Smooth muscle cell (in vitro differentiated cells): ENCODE results near the gene CENPP. TPM values are rescaled to one million over a fixed set of nuclear protein-coding genes. Genes with fewer than 3 reads are reported as not detected.

Experiments
- DNase-seq: peaks from one replicate; lab custom pipeline; 2025; ENCODE audit not compliant: unreplicated experiment; lab: John Stamatoyannopoulos, UW
- H2AFZ ChIP-seq: fragments of 200-600 bp; sonication (generic); 2 replicates; pipeline ENCODE4 v1.6.0; 2016; ENCODE audit warnings: antibody characterized with exemption, low read depth, mild to moderate bottlenecking
- H3F3A ChIP-seq: fragments of 200-600 bp; sonication (generic); 2 replicates; pipeline ENCODE4 v1.6.0; 2017; ENCODE audit warnings: antibody characterized with exemption, low read depth
- H3K27ac ChIP-seq: fragments of 200-600 bp; sonication (generic); 2 replicates; pipeline ENCODE4 v1.5.1; 2016; ENCODE audit warnings: low read depth, mild to moderate bottlenecking
- H3K27me3 ChIP-seq: fragments of 200-600 bp; sonication (generic); 2 replicates; pipeline ENCODE4 v1.6.1; 2016; ENCODE audit warnings: low read depth, mild to moderate bottlenecking
- H3K36me3 ChIP-seq: fragments of 200-600 bp; sonication (generic); 2 replicates; pipeline ENCODE4 v1.5.1; 2016; ENCODE audit warnings: low read depth
- H3K4me1 ChIP-seq: fragments of 200-600 bp; sonication (generic); 2 replicates; pipeline ENCODE4 v1.5.1; 2016; ENCODE audit warnings: low read depth
- H3K4me2 ChIP-seq: fragments of 200-600 bp; sonication (generic); 2 replicates; pipeline ENCODE4 v1.6.0; 2016; ENCODE audit warnings: mild to moderate bottlenecking
- H3K4me3 ChIP-seq: fragments of 200-600 bp; sonication (generic); 2 replicates; pipeline ENCODE4 v1.5.1; 2016; ENCODE audit warnings: mild to moderate bottlenecking
- H3K79me2 ChIP-seq: fragments of 200-600 bp; sonication (generic); 2 replicates; pipeline ENCODE4 v1.6.0; 2016; ENCODE audit warnings: low read depth, mild to moderate bottlenecking
- H3K9ac ChIP-seq: fragments of 200-600 bp; sonication (generic); 2 replicates; pipeline ENCODE4 v1.6.0; 2016; ENCODE audit warnings: low read depth
- H3K9me3 ChIP-seq: fragments of 200-600 bp; sonication (generic); replicated peaks from 2 replicates; pipeline ENCODE4 v1.5.1; 2016; ENCODE audit warnings: low read depth
- H4K20me1 ChIP-seq: fragments of 200-600 bp; sonication (generic); 2 replicates; pipeline ENCODE4 v1.6.0; 2016; ENCODE audit warnings: low read depth
- WGBS: methylation state at CpG from one replicate; pipeline ENCODE4 v1.1.7; 2016; ENCODE audit warnings: low lambda C conversion rate; 5-methylcytosine and 5-hydroxymethylcytosine counted together
- polyA plus RNA-seq: library from polyadenylated mRNA; unstranded; fragments of >200 nt; fragmentation: Nextera tagmentation; extraction: Ambion mirVana; gene quantifications from 2 replicates; pipeline ENCODE4 v1.2.1, GENCODE V29; 2016
- total RNA-seq: library from RNA; depleted of rRNA; stranded (reverse); fragments of >200 nt; gene quantifications from 2 replicates; pipeline ENCODE4 v1.2.3, GENCODE V29; 2014
- TF ChIP-seq, protein P1 (sequence below): fragments of 200-600 bp; sonication (generic); IDR thresholded peaks from 2 replicates; pipeline ENCODE4 v1.5.1; 2017; ENCODE audit warnings: borderline replicate concordance, mild to moderate bottlenecking, antibody characterized with exemption; ENCODE audit not compliant: insufficient read depth, poor library complexity, severe bottlenecking

CENPP gene
- total and polyA plus RNA-seq, 2 experiments from 2014 or later: 4.2 to 17.5 TPM

DNA sequence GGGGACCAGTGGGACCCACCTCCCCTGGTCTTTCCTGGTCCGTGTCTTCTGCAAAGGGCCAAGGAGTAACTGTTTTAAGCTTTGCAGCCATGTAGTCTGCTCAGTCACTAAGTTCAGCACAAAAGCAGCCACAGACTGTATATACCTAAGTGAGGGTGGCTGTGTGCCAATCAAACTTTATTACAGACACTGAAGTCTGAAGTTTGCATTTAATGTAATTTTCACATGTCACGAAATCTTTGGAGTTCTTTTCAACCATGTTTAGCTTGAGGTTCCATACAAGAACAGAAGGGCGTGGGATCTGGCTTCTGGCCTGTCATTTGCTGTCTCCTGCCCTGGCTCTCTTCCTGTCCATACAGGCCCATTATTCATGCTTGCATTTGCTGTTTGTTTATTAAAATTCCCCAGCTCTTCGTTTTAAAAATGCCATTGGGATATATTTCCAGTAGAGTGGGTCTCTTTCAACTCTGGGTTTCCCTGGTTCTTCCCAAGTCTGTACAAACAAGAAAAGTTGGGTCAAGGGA lies 274.2 kb downstream of the CENPP start:
- no peak overlapping the region for H3K9ac ChIP-seq
- H2AFZ ChIP-seq: no peak overlapping the region
- no peaks in the 10 kb centered on the region for H3K9me3 ChIP-seq
- H3K4me3 ChIP-seq: no peak overlapping the region
- peak overlapping the region; percentile 58 for H3K4me2 ChIP-seq
- no peaks in the 10 kb centered on the region for H4K20me1 ChIP-seq
- no peaks in the 10 kb centered on the region for H3K79me2 ChIP-seq
- peaks cover 5% of the 10 kb centered on the region for H3F3A ChIP-seq
- WGBS: 72% methylated on average over 4 of the region's 4 CpGs
- H3K36me3 ChIP-seq: peaks cover under 1% of the 10 kb centered on the region
- peaks cover 11% of the 10 kb centered on the region for H3K4me1 ChIP-seq
- peak overlapping the region; percentile 85 for H3K27ac ChIP-seq
- no peaks in the 10 kb centered on the region for H3K27me3 ChIP-seq
- no peak for DNase-seq
- TF ChIP-seq, protein P1, sequence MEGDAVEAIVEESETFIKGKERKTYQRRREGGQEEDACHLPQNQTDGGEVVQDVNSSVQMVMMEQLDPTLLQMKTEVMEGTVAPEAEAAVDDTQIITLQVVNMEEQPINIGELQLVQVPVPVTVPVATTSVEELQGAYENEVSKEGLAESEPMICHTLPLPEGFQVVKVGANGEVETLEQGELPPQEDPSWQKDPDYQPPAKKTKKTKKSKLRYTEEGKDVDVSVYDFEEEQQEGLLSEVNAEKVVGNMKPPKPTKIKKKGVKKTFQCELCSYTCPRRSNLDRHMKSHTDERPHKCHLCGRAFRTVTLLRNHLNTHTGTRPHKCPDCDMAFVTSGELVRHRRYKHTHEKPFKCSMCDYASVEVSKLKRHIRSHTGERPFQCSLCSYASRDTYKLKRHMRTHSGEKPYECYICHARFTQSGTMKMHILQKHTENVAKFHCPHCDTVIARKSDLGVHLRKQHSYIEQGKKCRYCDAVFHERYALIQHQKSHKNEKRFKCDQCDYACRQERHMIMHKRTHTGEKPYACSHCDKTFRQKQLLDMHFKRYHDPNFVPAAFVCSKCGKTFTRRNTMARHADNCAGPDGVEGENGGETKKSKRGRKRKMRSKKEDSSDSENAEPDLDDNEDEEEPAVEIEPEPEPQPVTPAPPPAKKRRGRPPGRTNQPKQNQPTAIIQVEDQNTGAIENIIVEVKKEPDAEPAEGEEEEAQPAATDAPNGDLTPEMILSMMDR: no peak

DNA sequence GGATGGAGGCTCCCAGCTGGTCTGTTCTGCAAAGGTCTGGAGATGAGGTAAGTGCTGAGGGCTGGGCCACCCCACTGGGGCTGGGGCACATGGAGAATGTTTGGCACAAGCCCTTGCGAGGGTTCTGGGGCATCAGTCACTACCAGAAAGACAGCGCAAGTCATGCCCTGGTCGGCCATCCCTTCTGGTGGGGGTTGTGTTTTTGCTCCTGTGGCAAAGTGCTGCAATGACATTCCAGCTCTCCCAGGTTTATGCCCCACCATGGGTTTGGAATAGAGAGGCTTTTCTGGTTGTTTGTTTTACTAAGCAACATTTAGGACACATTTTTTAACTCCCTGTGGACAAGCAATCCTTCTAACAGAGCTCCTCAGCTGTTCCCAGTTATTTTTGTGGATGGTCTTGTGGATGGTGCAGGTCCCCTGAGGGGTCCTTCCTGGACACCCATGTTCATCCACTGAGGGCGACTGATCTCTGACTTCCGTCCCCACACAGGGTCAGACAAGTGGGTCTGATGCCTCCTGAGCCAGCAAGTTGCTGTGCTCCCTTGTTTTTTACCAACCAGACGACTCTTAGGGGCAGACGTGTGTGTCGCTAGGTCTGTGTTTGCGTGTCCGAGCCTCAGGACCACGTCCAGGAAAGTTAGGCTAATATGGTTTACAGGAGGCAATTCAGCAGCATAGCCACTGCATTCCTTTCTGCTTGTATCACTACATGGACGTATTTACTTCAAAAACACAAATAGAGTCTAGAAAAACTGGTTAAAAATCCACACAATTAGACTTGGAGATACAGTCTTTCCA lies 274.9 kb downstream of the CENPP start:
- no peak overlapping the region for H3K4me3 ChIP-seq
- H3K27me3 ChIP-seq: no peaks in the 10 kb centered on the region
- peak overlapping the region; percentile 42 for H3K9ac ChIP-seq
- H3K36me3 ChIP-seq: peaks cover 4% of the 10 kb centered on the region
- WGBS: 41% methylated on average over 12 of the region's 12 CpGs
- no peaks in the 10 kb centered on the region for H3K79me2 ChIP-seq
- no peaks in the 10 kb centered on the region for H3K9me3 ChIP-seq
- peaks cover 5% of the 10 kb centered on the region for H3F3A ChIP-seq
- H3K4me2 ChIP-seq: peak overlapping the region; percentile 58
- H3K4me1 ChIP-seq: peaks cover 11% of the 10 kb centered on the region
- no peak for DNase-seq
- no peak overlapping the region for H2AFZ ChIP-seq
- no peaks in the 10 kb centered on the region for H4K20me1 ChIP-seq
- peak overlapping the region; percentile 85 for H3K27ac ChIP-seq
- TF ChIP-seq, protein P1: no peak

- Histone ChIP-seq H3K27ac (peak overlapping the region; percentile 85), H3K79me2 (peaks cover 4% of the 10 kb centered on the region), H3K4me3 (no peak overlapping the region), H4K20me1 (no peaks in the 10 kb centered on the region), H3F3A (peaks cover 5% of the 10 kb centered on the region), H3K4me1 (peaks cover 11% of the 10 kb centered on the region), H3K9ac (peak overlapping the region; percentile 40), H3K4me2 (peak overlapping the region; percentile 58), H3K9me3 (no peaks in the 10 kb centered on the region), H2AFZ (no peak overlapping the region), H3K27me3 (no peaks in the 10 kb centered on the region), H3K36me3 (peaks cover 4% of the 10 kb centered on the region)
- WGBS: 90% methylated on average over 12 of the region's 12 CpGs
- TF ChIP-seq, protein P1: no peak
- DNase-seq: no peak
Measured at GRCh38 chr9:92601451-92601850, 275.7 kb downstream of the CENPP start.
